Fibroblast of skin of right quadriceps (primary cell): ENCODE measurements around the gene COX19.
"Not testable (repeated sequence)": the region's sequence is repeated elsewhere in the genome, so short reads cannot be mapped to it uniquely, and the experiment has no call there.

Experiments
- DNase-seq: peaks from one replicate; pipeline ENCODE4 v3.0.0-alpha.2; 2013

COX19 gene

DNA sequence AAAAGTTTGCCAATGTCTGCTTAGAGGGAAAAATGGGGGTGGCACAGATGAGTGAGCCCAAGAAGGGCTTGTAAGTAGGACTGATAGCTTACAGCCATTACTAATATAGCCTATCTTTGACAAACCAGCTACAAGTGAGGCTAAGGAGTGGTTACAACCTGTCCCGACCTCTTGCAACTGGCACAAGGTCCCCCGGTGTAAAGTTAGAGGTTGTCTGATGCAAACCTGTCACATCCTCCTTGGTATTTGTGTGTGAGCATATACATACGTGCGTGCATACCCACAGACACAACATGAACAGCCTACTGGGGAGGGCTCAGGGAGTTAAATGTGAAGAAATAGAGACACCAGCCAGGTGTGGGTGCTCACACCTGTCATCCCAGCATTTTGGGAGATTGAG lies 35.5 kb downstream of the COX19 start:
- DNase-seq: no peak

DNA sequence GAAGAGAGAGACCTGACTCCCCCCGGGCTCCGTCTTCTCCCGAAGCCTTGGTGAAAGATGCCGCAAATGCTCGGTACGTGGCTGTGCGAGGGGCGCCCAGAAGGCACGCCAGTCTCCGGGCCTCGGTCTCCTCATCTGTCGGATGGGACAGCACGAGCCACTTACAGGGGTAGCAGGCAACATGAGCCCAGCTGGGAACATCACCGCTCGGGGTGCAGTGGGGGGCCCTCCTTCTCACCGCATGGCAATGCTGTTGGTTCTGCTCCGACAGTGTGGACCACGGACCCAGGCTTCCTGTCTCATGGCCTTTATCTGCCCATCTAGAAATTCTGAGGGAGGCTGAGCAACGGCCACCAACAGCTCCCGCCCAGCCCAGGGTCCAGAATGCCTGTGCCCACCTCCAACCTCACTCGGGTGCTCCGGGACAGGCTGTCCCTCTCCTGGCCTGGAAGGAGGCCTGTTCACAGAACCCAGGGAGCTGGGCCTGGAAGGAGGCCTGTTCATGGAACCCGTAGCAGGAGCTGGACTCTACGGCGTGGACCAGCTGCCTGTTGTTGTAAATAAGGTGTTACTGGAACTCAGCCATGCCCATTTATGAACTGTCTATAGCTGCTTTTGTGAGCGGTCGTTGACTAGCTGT lies 36.7 kb downstream of the COX19 start:
- no peak for DNase-seq

DNA sequence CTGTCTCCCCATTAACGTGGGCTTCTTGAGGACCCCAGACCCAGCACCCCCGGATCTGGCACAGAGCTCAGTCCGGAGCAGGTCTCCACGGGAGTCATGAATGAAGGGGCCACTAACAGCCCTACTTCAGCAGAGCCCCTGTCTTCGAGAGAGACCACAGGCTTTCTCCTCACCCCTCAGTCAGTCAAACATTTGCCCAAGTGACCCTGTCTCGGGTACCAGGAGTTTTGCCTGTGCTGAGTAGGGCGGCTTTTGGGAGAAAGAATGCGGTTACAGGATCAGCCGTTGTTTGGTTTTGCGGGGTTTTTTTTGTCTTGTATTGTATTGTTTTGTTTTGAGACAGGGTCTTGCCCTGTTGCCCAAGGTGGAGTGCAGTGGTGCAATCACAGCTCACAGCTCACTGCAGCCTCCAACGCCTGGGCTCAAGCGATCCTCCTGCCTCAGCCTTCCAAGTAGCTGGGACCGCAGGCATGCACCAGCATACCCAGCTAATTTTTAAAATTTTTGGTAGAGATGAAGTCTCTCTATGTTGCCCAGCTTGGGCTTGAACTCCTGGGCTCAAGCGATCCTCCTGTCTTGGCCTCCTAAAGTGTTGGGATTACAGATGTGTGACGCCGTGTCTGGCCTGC lies 37.4 kb downstream of the COX19 start:
- no peak for DNase-seq

DNA sequence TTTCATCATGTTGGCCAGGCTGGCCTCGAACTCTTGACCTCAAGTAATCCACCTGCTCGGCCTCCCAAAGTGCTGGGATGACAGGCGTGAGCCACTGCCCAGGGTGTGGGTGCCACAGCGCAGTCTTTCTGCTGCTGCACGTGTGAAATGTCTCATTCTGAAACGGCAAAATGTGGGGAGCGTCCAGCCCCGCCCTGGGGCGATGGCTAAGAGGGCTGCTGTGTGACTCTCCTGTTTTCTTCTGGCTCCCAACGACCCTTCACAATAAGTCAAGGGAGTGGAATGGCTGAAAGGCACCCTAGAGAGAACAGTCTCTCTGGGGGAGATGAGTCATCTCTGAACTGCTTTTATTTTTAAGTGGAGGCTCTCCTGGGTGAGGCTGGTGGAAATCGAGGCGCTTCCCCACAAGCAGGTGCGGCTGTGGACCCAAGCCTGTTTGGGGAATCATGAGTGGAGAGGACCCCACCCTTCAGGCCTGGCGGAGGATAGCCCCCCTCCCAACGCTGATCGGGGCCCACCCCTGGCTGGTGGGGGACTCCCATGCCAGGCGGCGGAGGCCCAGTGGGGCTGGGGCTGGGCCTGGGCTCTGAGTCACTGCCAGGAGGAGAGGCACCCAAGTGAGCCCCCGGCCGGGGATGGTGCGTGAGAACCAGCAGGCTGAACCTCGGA lies 38.8 kb downstream of the COX19 start:
- DNase-seq: peak; percentile 11

DNA sequence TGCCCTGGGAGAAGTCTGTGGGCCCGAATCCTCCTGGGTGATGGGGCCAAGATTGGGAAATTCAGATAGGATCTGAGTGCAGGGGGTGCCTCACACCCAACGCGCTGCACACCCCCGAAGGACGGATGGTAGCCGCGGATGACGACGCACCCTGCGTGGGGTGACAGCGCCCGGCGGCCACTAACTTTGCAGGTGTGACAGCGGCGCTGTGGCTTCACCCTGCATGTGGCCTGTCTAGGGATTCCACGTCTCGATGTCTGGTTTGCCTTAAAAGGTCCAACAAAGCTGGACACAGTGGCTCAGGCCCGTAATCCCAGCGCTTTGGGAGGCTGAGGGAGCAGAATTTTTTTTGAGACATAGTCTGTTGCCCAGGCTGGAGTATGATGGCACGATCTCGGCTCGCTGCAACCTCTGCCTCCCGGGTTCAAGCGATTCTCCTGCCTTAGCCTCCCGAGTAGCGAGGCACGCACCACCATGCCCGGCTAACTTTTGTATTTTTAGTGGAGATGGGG lies 39.4 kb downstream of the COX19 start:
- no peak for DNase-seq

DNA sequence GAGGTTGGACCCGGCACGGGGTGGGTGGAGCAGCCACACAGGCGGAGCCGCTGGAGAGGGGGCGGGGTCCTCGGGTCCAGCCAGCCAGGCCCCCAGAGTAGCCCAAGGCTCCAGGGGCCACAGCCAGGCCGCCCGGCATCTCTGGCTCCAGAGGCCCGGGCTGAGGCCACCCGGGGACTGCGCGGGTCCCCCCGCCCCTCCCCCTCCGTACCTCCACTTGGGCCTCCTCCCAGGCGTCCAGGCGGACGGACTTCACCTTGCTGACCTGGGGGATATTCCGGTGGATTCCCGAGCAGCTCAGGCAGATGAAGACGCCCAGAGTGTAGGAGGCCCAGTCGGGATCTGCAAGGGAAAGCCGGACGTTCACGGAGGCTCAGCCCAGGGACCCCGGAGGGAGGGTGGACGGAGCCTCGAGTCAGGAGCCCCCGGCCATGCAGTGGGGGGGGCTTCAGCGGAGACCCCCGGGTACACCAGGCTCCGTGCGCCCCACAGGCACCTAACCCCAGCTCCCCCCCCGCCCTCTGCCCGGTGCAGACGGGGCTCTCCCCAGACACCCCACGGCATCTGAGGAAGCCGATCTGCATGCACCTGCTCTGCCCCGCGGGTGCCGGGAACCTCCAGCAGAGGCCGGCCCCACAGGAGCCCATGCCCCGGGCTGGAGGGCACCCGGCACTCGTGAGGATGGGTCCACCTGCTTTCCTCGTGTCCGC lies 40.0 kb downstream of the COX19 start:
- DNase-seq: no peak

DNA sequence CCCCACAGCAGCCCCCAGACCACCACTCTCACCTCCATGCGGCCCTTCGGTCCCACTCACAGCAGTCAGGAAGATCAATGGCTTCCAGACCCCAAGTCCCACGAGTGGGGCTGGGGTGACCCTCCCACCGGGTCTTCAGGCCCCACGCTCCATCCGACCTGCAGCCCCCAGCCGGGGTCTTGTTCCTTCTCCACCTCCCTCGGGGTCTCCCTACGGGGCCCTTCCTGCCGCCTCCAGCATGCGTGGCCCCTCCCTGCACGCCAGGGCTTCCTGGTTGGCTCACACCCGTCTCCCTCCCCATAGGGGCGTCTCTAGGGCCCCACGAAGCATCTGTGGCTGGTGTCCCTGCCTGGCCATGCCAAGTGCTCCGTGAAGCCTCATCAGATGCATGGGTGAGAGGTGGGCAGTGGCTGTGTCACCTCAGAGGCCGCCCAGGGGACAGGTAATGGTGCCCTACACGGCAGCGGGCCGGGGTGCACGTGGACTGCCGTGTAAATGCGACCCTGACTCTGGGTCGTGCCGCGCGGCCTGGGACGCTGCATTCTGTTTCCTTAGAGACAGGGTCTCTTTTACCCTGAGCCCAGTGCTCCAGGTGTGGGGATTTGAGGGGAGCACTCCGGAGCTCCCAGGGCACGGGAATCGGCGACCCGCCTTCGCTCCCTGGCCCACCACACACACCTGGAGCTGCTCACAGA lies 40.7 kb downstream of the COX19 start:
- no peak for DNase-seq

DNA sequence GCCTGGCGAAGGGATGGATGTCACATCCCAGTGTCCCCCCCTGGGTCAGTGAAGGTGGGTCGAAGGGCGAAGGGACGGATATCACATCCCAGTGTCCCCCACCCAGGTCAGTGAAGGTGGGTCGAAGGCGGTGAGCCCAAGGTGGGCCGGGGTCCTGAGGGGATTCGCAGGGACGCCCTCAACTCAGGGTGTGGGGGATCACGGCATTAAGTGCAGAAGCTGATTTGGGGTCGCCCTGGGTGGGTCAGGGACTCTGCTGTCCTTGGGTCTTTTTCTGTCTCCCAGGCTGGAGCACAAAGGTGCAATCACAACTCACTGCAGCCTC lies 42.7 kb downstream of the COX19 start:
- no peak for DNase-seq

DNA sequence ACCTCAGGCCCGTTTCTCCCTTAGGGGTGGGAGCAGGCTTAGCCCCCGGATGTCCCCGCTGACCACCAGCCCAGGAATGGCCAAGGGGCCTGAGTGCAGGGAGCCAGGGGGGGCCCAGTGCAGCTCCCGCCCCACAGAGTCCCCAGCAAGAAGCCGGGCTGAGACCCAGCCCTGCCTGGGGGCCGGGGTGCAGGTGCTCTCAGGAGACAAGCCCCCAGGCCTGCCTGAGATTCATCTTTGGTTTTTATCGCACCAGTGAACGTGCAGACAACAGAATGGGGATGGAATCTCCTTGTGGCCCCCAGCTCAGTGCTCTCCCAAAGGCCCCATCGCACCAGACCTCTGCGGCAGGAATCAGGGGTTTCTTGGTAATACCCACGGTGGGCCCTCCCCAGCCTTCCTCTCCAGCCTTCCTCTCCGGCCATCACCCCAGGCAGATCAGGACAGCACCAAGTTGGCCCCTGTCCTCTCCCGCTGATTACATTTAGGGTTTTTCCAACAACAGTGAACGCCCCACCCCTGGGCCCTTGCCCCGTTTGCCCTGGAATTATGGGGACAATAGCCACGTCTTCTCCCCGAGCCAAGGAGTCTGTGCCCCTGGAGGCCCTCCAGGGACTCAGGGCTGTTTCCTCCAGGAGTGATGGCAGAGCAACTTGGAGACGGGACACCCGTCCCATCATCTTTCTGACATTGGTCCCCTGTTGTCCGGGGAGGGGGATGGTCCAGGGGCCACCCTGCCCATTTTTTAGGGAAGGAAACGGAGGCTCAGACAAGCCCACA lies 43.3 kb downstream of the COX19 start:
- no peak for DNase-seq

DNA sequence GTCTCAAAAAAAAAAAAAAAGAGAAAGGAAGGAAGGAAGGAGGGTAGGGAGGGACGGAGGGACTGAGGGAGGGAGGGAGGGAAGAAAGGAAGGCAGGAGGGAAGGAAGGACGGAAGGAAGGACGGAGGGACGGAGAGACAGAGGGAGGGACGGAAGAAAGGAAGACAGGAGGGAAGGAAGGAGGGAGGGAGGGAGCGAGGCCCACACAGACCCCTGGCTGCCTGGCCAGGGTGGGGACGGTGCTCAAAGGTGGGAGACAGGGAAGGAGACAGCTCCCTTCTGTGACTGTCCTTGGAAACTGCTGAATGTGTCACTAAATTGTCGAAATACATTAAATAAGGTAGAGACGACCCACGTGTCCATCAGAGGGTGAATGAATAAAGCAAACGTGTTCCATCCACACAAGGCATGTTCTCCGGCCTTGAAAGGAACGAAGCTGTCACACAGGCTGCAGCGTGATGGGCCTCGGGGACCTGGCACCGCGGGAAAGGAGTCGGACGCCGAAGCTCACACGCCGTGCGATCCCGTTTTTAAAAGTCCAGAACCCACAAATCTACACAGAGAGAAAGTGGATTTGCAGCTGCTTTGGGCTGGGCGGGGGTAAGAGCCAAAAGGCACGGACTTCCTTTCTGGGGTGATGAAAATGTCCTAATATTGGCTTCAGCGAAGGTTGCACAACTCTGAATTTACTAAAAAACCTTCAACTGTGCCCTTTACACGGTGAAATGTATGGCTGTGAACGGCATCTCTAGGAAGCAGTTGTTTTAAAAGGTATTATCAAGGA lies 44.2 kb downstream of the COX19 start:
- no peak for DNase-seq

DNA sequence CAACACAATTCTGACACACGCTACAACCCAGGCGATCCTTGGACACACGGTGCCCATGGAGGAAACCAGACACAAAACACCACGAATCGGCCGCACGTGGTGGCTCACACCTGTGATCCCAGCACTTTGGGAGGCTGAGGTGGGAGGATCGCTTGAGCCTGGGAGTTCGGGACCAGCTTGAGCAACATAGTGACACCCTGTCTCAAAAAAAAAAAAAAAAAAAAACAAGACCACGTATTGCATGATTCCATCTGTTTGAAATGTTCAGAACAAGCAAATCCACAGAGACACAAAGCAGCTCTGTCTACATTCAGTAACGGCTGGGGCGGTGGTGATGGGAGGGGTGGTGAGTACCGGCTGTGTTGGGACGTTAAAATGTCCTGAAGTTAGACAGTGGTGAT lies 46.0 kb downstream of the COX19 start:
- no peak for DNase-seq

DNA sequence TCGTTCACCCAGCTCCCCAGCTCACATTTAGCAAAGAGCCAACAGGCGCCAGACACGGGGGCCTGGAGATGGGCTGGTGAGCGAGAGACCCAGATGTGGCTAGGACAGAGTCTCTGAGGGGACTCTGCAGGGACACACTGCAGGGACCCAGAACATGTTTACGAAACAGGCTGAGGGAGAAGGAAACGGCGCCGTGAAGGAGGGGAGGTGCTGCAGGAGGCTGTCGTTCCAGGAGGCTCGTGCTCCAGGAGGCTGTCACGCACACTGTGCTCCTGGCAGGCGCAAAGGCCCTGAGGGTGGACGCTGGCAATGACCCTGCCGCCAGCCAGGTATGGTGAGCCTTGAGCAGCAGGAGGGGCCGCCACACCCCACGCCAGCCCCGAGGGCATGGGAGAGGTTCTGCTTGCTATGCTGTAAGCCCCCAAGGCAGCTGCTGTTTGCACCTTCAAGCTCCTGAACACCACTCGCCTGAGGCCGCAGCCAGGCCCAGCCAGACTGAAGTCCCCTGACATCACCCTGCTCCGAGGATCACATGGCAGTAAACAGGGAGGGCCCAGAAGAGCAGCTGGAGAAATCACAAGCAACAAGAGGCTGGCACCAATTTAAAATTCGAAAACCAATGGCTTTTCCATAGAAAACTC lies 48.2 kb downstream of the COX19 start:
- DNase-seq: no peak

DNA sequence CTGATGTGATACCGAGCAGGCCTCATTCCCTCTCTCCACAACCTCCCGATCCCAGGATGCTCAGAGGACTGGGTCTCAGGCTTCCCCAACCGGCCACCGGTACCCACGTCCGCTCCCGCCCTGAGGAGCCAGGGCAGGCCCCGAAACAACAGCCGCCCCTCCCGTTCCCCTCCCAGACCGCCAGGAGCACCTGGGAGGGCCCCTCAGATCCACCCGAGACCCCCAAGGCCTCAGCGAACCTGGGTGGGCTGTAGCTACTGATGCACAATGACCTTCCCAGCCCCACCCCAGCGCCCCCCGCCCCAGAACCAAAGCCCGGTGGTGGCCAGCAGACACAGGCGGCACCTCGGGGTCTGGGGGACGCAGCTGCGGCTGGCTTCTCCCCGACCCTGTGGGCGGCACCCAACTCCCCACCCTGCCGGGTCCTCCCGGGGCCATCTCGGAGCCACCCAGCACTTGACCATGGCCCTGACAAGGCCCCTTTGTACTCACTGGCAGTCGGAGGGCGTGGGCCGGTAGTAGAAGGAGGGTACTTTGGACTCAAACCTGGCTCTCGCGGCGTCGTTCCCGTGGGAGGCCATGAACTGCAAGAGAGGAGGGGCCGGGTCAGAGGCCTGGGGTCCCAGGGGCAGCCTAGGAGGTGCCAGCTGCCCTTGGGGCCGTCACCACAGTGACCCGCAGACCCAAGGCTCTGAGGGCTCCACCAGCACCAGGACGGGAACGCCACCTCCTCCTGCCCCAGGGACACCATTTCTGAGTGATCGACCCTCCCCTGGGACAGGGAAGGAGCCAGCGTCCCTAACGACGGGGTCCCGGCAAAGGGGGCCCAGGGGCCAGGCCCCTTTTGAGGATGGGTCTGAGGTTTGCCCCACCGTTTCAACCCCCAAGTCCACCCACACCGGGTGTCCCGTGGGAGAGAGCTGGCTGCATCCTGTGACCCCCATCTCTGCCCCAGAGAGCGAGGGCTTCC lies 49.0 kb downstream of the COX19 start:
- DNase-seq: no peak

DNA sequence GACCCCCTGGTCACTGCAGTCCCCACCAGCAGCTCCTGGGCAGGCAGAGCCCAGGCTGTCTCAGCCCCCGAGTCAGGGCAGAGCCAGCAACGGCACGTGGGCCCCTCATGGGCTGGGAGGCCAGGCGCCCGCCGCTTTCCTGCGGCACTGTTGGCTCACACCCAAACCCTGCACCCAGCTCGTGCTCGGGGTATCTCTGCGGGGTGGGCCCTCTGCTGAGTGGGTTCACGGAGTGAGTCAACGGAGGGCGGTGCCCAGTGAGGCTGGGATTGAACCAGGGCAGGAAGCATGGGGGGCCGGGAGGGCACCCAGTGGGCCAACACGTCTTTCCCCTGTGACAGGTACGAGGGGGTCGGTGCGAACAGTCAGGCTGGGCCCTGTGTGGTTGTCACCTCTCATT lies 49.7 kb downstream of the COX19 start:
- DNase-seq: no peak

DNA sequence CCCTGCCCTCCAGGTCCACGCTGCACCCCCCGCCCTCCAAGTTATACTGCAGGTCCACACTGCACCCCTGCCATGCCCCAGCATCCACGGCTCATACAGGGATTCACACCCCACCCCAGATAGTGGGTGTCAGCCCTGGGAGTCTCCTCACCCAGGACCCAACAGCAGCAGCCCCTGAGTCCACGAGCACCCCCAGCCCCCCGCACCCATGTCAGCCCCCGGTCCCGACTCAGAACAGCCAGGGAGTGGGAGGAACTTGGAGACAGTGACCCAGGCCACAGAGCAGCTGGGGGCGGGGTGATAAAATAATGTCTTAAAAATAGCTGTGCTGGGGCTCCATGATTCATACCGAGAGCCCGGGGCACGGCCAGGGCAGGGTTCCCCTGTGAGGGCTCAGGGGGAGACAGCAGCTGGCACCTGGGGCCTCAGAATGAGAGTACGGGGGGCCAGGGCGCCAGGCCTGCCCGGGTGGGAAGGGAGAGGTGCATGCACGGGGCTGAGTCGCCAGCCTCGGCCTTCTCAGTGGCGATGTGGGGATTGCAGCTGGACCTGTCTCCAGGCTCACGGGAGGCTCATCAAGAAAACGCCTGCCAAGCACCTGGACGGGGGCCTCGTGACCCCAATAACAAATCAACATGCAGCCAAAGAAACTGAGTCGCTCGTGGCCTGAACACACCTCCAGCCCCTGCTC lies 50.7 kb downstream of the COX19 start:
- DNase-seq: no peak

DNA sequence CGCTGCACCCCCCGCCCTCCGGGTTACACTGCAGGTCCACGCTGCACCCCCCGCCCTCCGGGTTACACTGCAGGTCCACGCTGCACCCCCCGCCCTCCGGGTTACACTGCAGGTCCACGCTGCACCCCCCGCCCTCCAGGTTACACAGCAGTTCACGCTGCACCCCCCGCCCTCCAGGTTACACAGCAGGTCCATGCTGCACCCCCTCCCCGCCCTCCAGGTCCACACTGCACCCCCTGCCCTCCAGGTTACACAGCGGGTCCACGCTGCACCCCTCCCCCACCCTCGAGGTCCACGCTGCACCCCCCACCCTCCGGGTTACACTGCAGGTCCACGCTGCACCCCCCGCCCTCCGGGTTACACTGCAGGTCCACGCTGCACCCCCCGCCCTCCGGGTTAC lies 51.3 kb downstream of the COX19 start:
- DNase-seq: not testable (repeated sequence)

DNA sequence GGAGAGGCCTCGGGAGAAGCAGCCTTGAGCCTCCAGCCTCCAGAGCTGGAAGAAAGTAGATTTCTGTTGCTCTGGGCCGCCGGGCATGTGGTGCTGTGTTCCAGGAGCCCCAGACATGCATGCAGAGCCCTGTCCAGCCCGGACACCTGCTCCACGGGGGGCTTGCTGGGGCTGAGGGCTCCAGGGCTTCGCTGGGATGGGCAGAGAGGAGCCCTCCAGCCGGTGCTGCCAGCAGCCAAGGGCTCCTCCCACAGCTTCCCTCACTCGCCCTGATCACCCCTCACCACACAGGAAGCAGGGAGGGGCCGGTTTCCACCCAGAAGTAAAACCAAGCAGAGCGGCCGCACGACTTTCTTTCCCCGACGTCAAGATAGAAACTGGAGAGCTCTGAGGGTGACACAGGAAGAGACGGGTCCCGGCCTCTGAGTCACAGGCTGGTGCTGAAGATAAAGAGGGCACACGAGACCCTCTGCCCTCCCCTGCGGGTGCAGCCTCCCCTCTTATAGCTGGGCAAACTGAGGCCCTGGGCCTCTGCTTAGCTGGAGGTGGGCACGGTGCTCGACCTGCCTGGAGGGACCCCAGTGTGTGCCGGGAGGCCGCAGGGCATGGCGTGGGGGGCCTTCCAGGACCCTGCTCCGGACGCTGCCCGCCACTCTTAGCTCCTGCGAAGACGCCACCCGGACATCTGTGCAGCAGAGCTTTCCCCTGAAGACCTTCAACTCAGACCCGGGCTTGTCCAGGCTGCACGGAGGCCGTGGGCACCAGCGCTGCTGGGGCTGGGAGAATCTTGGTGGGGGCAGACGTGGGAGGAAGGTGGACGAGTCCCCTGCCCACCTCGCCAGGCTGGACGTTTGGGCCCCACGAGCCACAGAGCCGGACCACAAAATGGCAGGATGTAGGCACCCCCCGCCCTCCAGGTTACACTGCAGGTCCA lies 52.0 kb downstream of the COX19 start:
- DNase-seq: peak; percentile 43
